Measurements from ENCODE around the gene PCDH19. TPM values are rescaled to one million over a fixed set of nuclear protein-coding genes. Genes with fewer than 3 reads are reported as not detected.

PCDH19 gene
- total RNA-seq, 1 experiment from 2014 or later, result 1.2 TPM

DNA sequence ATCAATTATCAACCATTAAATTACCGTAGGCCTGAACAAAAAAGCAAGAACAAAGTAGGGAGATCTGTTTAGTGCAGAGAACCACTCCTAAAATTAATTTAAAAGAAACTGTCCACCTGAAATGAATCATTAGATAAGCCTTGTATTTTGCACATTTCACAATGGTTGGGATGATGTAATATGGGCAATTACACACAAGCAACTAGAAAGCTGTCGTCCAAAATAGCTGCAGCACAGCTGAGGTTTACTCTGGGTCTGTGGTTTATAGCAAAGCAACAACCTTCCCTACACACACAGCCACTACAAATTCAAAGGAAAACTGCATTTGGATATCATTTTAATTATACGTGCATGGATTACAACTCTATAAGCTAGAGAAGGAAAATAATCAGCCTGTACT lies 28.5 kb downstream of the PCDH19 start:
- Histone ChIP-seq H4K5ac (ENCODE audit: insufficient read length, low read depth, low read length) (no peak overlapping the region), H3K27me3 (ENCODE audit: insufficient read depth, low read length) (no peaks in the 10 kb centered on the region; the same call in 1 of the 2 replicates), H3K27ac (ENCODE audit: insufficient read length, low read depth, low read length) (no peak overlapping the region), H3K23ac (ENCODE audit: insufficient read length, low read depth, low read length) (no peak overlapping the region), H3K79me2 (ENCODE audit: insufficient read depth, low read length) (no peaks in the 10 kb centered on the region), H2BK5ac (ENCODE audit: insufficient read length, low read length) (no peak overlapping the region), H2BK15ac (ENCODE audit: low read depth, low read length) (no peak overlapping the region), H3K4me2 (ENCODE audit: insufficient read depth, insufficient read length, low read length) (no peak overlapping the region), H3K4me1 (ENCODE audit: insufficient read depth, low read length) (no peaks in the 10 kb centered on the region; the same call in 1 of the 2 replicates), H3K9ac (ENCODE audit: extremely low read depth, insufficient read length, low read length) (no peak overlapping the region), H3K56ac (ENCODE audit: insufficient read length, low read depth, low read length) (no peak overlapping the region), H2BK20ac (ENCODE audit: low read depth, low read length, poor library complexity, severe bottlenecking) (no peak overlapping the region), H2AK5ac (ENCODE audit: insufficient read length, low read length) (no peak overlapping the region), H3K14ac (ENCODE audit: insufficient read depth, low read length) (no peak overlapping the region), H3T11ph (ENCODE audit: low read length) (no peak overlapping the region), H4K20me1 (ENCODE audit: control insufficient read depth, insufficient read depth, insufficient read length) (no peaks in the 10 kb centered on the region), H2AFZ (ENCODE audit: low read length) (no peak overlapping the region), H3K18ac (ENCODE audit: insufficient read length, low read depth, low read length) (no peak overlapping the region), H3K79me1 (ENCODE audit: insufficient read depth, low read depth, low read length, poor library complexity, severe bottlenecking) (no peaks in the 10 kb centered on the region), H2BK12ac (ENCODE audit: insufficient read length, low read depth, low read length) (no peak overlapping the region), H3K9me3 (ENCODE audit: control insufficient read depth, low read depth, low read length) (no peaks in the 10 kb centered on the region), H3K4ac (ENCODE audit: low read depth, low read length) (no peak overlapping the region), H4K91ac (ENCODE audit: insufficient read length, low read depth, low read length) (no peak overlapping the region), H3K23me2 (ENCODE audit: insufficient read length, low read depth, low read length, poor library complexity, severe bottlenecking) (no peaks in the 10 kb centered on the region), H4K8ac (replicated peaks; ENCODE audit: insufficient read length, low read depth, low read length) (no peak overlapping the region), H2BK120ac (ENCODE audit: low read depth, low read length, poor library complexity, severe bottlenecking) (no peak overlapping the region)
- WGBS (ENCODE audit: extremely low coverage, insufficient read length, low lambda C conversion rate), result no CpG with 5 or more reads among the region's 3 CpGs
- DNase-seq, result no peak
- Mint-ChIP-seq H3K4me3 (no peak overlapping the region), H3K27me3 (ENCODE audit: low read depth) (peaks cover 10% of the 10 kb centered on the region), H3K36me3 (ENCODE audit: insufficient read depth in 1 of 3, low read depth in 3 of 3) (no peaks in the 10 kb centered on the region), H3K4me1 (peaks cover 14 to 18% of the 10 kb centered on the region in 2 experiments), H3K27ac (no peak overlapping the region), H3K9me3 (no peaks in the 10 kb centered on the region)
- TF ChIP-seq, protein P1, sequence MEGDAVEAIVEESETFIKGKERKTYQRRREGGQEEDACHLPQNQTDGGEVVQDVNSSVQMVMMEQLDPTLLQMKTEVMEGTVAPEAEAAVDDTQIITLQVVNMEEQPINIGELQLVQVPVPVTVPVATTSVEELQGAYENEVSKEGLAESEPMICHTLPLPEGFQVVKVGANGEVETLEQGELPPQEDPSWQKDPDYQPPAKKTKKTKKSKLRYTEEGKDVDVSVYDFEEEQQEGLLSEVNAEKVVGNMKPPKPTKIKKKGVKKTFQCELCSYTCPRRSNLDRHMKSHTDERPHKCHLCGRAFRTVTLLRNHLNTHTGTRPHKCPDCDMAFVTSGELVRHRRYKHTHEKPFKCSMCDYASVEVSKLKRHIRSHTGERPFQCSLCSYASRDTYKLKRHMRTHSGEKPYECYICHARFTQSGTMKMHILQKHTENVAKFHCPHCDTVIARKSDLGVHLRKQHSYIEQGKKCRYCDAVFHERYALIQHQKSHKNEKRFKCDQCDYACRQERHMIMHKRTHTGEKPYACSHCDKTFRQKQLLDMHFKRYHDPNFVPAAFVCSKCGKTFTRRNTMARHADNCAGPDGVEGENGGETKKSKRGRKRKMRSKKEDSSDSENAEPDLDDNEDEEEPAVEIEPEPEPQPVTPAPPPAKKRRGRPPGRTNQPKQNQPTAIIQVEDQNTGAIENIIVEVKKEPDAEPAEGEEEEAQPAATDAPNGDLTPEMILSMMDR (conservative IDR thresholded peaks at IDR 0.05), result no peak
